H1 (cell line): Measurements from ENCODE around the gene DDA1. TPM values are rescaled to one million over a fixed set of nuclear protein-coding genes. Genes with fewer than 3 reads are reported as not detected.

Experiments used
- CTCF ChIA-PET: fragments of 300-600 bp; sonication (Branson Sonifier 250); formaldehyde crosslinking; loops from one replicate; lab custom pipeline; 2021; ENCODE audit not compliant: partially characterized antibody; lab: Charles Lee
- POLR2A ChIA-PET: fragments of 300-600 bp; sonication (Branson Sonifier 250); formaldehyde crosslinking; loops from one replicate; lab custom pipeline; 2021; ENCODE audit warnings: inconsistent platforms; ENCODE audit not compliant: partially characterized antibody; lab: Charles Lee
- DNase-seq, 2 experiments: peaks; one replicate each; pipeline versions ENCODE4 v3.0.0 to v3.0.0-alpha.2; 2010 to 2022; ENCODE audit warnings: low spot score in 2 of 2, low read depth in 1 of 2, mixed read lengths in 1 of 2
- FAIRE-seq: peaks from 2 replicates; lab custom pipeline; 2011; peaks lifted over from hg19 to GRCh38; lab: Jason Lieb, UNC
- H2AFZ ChIP-seq: 2 replicates; pipeline ENCODE4 v1.8.1; 2012; ENCODE audit warnings: low read length, inconsistent platforms
- H2AK5ac ChIP-seq: 2 replicates; pipeline ENCODE4 v1.6.1; 2013; ENCODE audit warnings: low read depth, low read length
- H2BK120ac ChIP-seq: replicated peaks from 2 replicates; pipeline ENCODE3; 2013; ENCODE audit warnings: low read depth, low read length, inconsistent platforms
- H2BK12ac ChIP-seq: 2 replicates; pipeline ENCODE4 v1.6.1; 2013; ENCODE audit warnings: low read depth, low read length
- H2BK15ac ChIP-seq: 2 replicates; pipeline ENCODE4 v1.6.1; 2013; ENCODE audit warnings: low read length
- H2BK20ac ChIP-seq: 2 replicates; pipeline ENCODE4 v1.6.1; 2013; ENCODE audit warnings: low read length
- H2BK5ac ChIP-seq: 2 replicates; pipeline ENCODE4 v1.6.1; 2013; ENCODE audit warnings: low read depth, low read length
- H3K14ac ChIP-seq: 2 replicates; pipeline ENCODE4 v1.6.1; 2013; ENCODE audit warnings: inconsistent platforms; ENCODE audit not compliant: insufficient read length
- H3K18ac ChIP-seq: 2 replicates; pipeline ENCODE4 v1.6.1; 2013; ENCODE audit warnings: low read length; ENCODE audit errors: extremely low read depth
- H3K23ac ChIP-seq: 2 replicates; pipeline ENCODE4 v1.6.1; 2013; ENCODE audit warnings: inconsistent platforms; ENCODE audit not compliant: insufficient read length
- H3K23me2 ChIP-seq: 2 replicates; pipeline ENCODE4 v1.6.1; 2013; ENCODE audit warnings: low read depth, low read length
- H3K27ac ChIP-seq: 2 replicates; pipeline ENCODE4 v1.6.1; 2011; ENCODE audit warnings: low read depth, low read length, inconsistent platforms
- H3K27me3 ChIP-seq, 4 experiments: replicated peaks in 1 of 4; 1 replicate in 1 of 4; 2 replicates in 3 of 4; pipeline versions ENCODE4 v1.6.1 to v1.8.1; 2011 to 2013; ENCODE audit warnings: low read length in 3 of 4, mild to moderate bottlenecking in 3 of 4, inconsistent platforms in 2 of 4, mixed read lengths in 2 of 4, moderate library complexity in 1 of 4; ENCODE audit not compliant: control insufficient read depth in 3 of 4, insufficient read depth in 3 of 4; ENCODE audit errors: extremely low read depth in 1 of 4
- H3K36me3 ChIP-seq, 4 experiments: 2 replicates each; pipeline versions ENCODE4 v1.6.1 to v1.8.1; 2011 to 2013; ENCODE audit warnings: mild to moderate bottlenecking in 4 of 4, low read length in 3 of 4, moderate library complexity in 2 of 4, control low read depth in 1 of 4, inconsistent platforms in 1 of 4; ENCODE audit not compliant: insufficient read depth in 4 of 4, control insufficient read depth in 2 of 4
- H3K4ac ChIP-seq: replicated peaks from 2 replicates; pipeline ENCODE3; 2013; ENCODE audit warnings: low read length, low read depth, mixed read lengths, inconsistent platforms; ENCODE audit not compliant: insufficient read length
- H3K4me1 ChIP-seq, 4 experiments: replicated peaks in 1 of 4; 1 replicate in 1 of 4; 2 replicates in 3 of 4; pipeline versions ENCODE4 v1.6.1 to v1.8.1; 2011 to 2013; ENCODE audit warnings: low read length in 3 of 4, inconsistent platforms in 2 of 4, mixed read lengths in 1 of 4; ENCODE audit not compliant: insufficient read depth in 4 of 4, control insufficient read depth in 3 of 4
- H3K4me2 ChIP-seq, 2 experiments: 2 replicates each; pipeline versions ENCODE4 v1.6.1 to v1.8.1; 2011 to 2013; ENCODE audit warnings: low read depth in 2 of 2, low read length in 2 of 2, control low read depth in 1 of 2, inconsistent platforms in 1 of 2, mild to moderate bottlenecking in 1 of 2; ENCODE audit not compliant: insufficient read depth in 1 of 2
- H3K4me3 ChIP-seq, 4 experiments: fragments of 200-600, 300-600 bp in 1 of 4; sonication (generic), shearing (Covaris generic), sonication (Bioruptor Twin) in 1 of 4; 2 replicates each; pipeline versions ENCODE4 v1.5.1 to v1.8.1; 2011 to 2016; ENCODE audit warnings: low read length in 4 of 4, low read depth in 3 of 4, control low read depth in 2 of 4, inconsistent platforms in 2 of 4, mild to moderate bottlenecking in 2 of 4, mixed read lengths in 1 of 4, moderate library complexity in 1 of 4; ENCODE audit not compliant: insufficient read depth in 2 of 4; ENCODE audit errors: extremely low read depth in 1 of 4
- H3K56ac ChIP-seq: replicated peaks from 2 replicates; pipeline ENCODE3; 2013; ENCODE audit warnings: low read depth, mild to moderate bottlenecking, mixed read lengths, low read length, inconsistent platforms; ENCODE audit not compliant: insufficient read length
- H3K79me1 ChIP-seq: 2 replicates; pipeline ENCODE4 v1.6.1; 2013; ENCODE audit warnings: low read depth, low read length, control low read depth
- H3K79me2 ChIP-seq, 2 experiments: 2 replicates each; pipeline versions ENCODE4 v1.6.1 to v1.8.1; 2012 to 2013; ENCODE audit warnings: low read length in 2 of 2, mild to moderate bottlenecking in 2 of 2, inconsistent platforms in 1 of 2; ENCODE audit not compliant: insufficient read depth in 2 of 2, control insufficient read depth in 1 of 2
- H3K9ac ChIP-seq, 4 experiments: replicated peaks in 1 of 4; 1 replicate in 1 of 4; 2 replicates in 3 of 4; pipeline versions ENCODE4 v1.6.1 to v1.8.1; 2011 to 2013; ENCODE audit warnings: low read depth in 3 of 4, low read length in 3 of 4, control low read depth in 2 of 4, mild to moderate bottlenecking in 2 of 4, moderate library complexity in 2 of 4, inconsistent platforms in 1 of 4; ENCODE audit errors: extremely low read depth in 1 of 4
- H3K9me3 ChIP-seq, 2 experiments: 2 replicates each; pipeline versions ENCODE4 v1.6.1 to v1.8.1; 2012 to 2013; ENCODE audit warnings: mild to moderate bottlenecking in 2 of 2, moderate library complexity in 2 of 2, control low read depth in 1 of 2, inconsistent platforms in 1 of 2, low read depth in 1 of 2, low read length in 1 of 2, mixed read lengths in 1 of 2; ENCODE audit not compliant: insufficient read depth in 2 of 2
- H4K20me1 ChIP-seq, 2 experiments: replicated peaks in 1 of 2; 2 replicates each; pipeline versions ENCODE3 to v1.8.1; 2011 to 2013; ENCODE audit warnings: inconsistent platforms in 2 of 2, low read length in 2 of 2, mild to moderate bottlenecking in 1 of 2; ENCODE audit not compliant: insufficient read depth in 2 of 2, control insufficient read depth in 1 of 2
- H4K5ac ChIP-seq: 2 replicates; pipeline ENCODE4 v1.6.1; 2013; ENCODE audit warnings: low read length, low read depth, mixed read lengths, inconsistent platforms; ENCODE audit not compliant: insufficient read length
- H4K8ac ChIP-seq: 2 replicates; pipeline ENCODE4 v1.8.0; 2013; ENCODE audit warnings: mild to moderate bottlenecking, moderate library complexity, low read length, inconsistent platforms; ENCODE audit not compliant: insufficient read depth; ENCODE audit errors: extremely low read depth
- H4K91ac ChIP-seq: replicated peaks from 2 replicates; pipeline ENCODE3; 2013; ENCODE audit warnings: low read length, mixed read lengths, inconsistent platforms; ENCODE audit not compliant: insufficient read length
- NRF1 ChIP-seq: IDR thresholded peaks from 2 replicates; pipeline ENCODE4 v1.6.1; 2011; ENCODE audit warnings: mild to moderate bottlenecking, low read depth, low read length, improper control_type of control experiment
- POLR2A ChIP-seq, 2 experiments: IDR thresholded peaks; 1 replicate in 1 of 2; 2 replicates in 1 of 2; pipeline ENCODE4 v1.6.1; 2011; ENCODE audit warnings: low read depth in 2 of 2, low read length in 2 of 2, mild to moderate bottlenecking in 2 of 2; ENCODE audit errors: control extremely low read depth in 1 of 2
- RAD21 ChIP-seq, 2 experiments: IDR thresholded peaks in 1 of 2; conservative IDR thresholded peaks in 1 of 2; 2 replicates each; pipeline ENCODE4 v1.6.1; 2011; ENCODE audit warnings: low read depth in 2 of 2, low read length in 2 of 2, improper control_type of control experiment in 1 of 2, inconsistent platforms in 1 of 2, mild to moderate bottlenecking in 1 of 2, moderate library complexity in 1 of 2
- RXRA ChIP-seq: IDR thresholded peaks from 2 replicates; pipeline ENCODE4 v1.6.1; 2011; ENCODE audit warnings: low read depth, mild to moderate bottlenecking, low read length, moderate library complexity; ENCODE audit not compliant: insufficient read depth
- SP2 ChIP-seq: IDR thresholded peaks from 2 replicates; pipeline ENCODE4 v1.6.1; 2012; ENCODE audit warnings: mild to moderate bottlenecking, low read length, inconsistent platforms
- WGBS, 2 experiments: shearing (Covaris generic) in 1 of 2; methylation state at CpG; one replicate each; pipeline versions ENCODE4 v1.1.6 to v1.1.7; 2013 to 2015; ENCODE audit warnings: low lambda C conversion rate in 2 of 2, mixed read lengths in 2 of 2, inconsistent platforms in 1 of 2, low coverage in 1 of 2, missing lambda C conversion rate in 1 of 2; ENCODE audit not compliant: insufficient replicate concordance in 2 of 2, insufficient coverage in 1 of 2, insufficient read length in 1 of 2; ENCODE audit errors: extremely low coverage in 1 of 2, missing lambda C conversion rate in 1 of 2; 5-methylcytosine and 5-hydroxymethylcytosine counted together
- polyA plus RNA-seq, 7 experiments: library from polyadenylated mRNA; depleted of rRNA in 3 of 7; stranded (reverse) in 5 of 7; unstranded in 2 of 7; fragments of >200 nt in 5 of 7; fragments of 200-250 nt in 2 of 7; gene quantifications; 1 replicate in 5 of 7; 2 replicates in 1 of 7; 4 replicates in 1 of 7; pipeline versions ENCODE4 v1.2.1 to v1.2.3, GENCODE V29; 2011 to 2013; ENCODE audit warnings: missing spikeins in 2 of 7, mixed read lengths in 2 of 7
- total RNA-seq: library from RNA; stranded (reverse); fragmentation: NEBNext Ultra II Directional; extraction: Animal tissue kit (Norgen Biotek cat#: 25700); gene quantifications from 2 replicates; pipeline ENCODE4 v1.2.1, GENCODE V29; 2021

The DDA1 gene
- total and polyA plus RNA-seq, 2 of the 8 experiments (the other 6 are each of a cell fraction or from before 2014, with no cell fraction given): 29.2 to 34.5 TPM

- Histone ChIP-seq H3K14ac (no peak overlapping the region), H2BK120ac (no peak overlapping the region), H3K9me3 (peaks cover 0 to 3% of the 10 kb centered on the region in 2 experiments; a peak in 1 of 4 replicates), H3K79me2 (peaks cover 0 to 6% of the 10 kb centered on the region in 2 experiments; a peak in 1 of 4 replicates), H3K23ac (no peak overlapping the region), H2BK15ac (no peak overlapping the region), H2BK12ac (no peak overlapping the region), H2AFZ (no peak overlapping the region), H3K56ac (no peak overlapping the region), H2BK20ac (no peak overlapping the region), H3K9ac (no peak overlapping the region), H3K27ac (no peak overlapping the region), H4K5ac (no peak overlapping the region), H2BK5ac (no peak overlapping the region), H3K36me3 (peaks cover 0 to 19% (median 8%) of the 10 kb centered on the region in 4 experiments; a peak in 5 of 8 replicates), H3K27me3 (no peaks in the 10 kb centered on the region), H4K8ac (no peak overlapping the region), H3K18ac (no peak overlapping the region), H2AK5ac (no peak overlapping the region), H4K20me1 (peaks cover 1 to 15% of the 10 kb centered on the region in 2 experiments), H3K4me2 (no peak overlapping the region), H3K4ac (no peak overlapping the region), H4K91ac (no peak overlapping the region), H3K4me3 (no peak overlapping the region), H3K4me1 (peaks cover 1 to 6% (median 5%) of the 10 kb centered on the region in 4 experiments; a peak in 6 of 7 replicates), H3K79me1 (peaks cover 11% of the 10 kb centered on the region), H3K23me2 (peaks cover 5% of the 10 kb centered on the region; the same call in 1 of the 2 replicates)
- FAIRE-seq (no peak), DNase-seq (no peak)
- 92% methylated on average over 6 of the region's 6 CpGs; no CpG with 5 or more reads in 1 of the 2 experiments for WGBS, 2 experiments
- TF ChIP-seq POLR2A (IDR thresholded peaks at IDR 0.05; ENCODE audit: control extremely low read depth in 1 of 2, low read depth in 2 of 2, low read length in 2 of 2) (no peak), SP2 (no peak), RXRA (no peak), NRF1 (no peak), RAD21 (IDR thresholded peaks at IDR 0.05 in 1 of 2, conservative IDR thresholded peaks at IDR 0.05 in 1 of 2; ENCODE audit: low read depth in 2 of 2, low read length in 2 of 2) (no peak)
- POLR2A ChIA-PET: interaction anchor here (1.8 kb wide), 1 partner anchor 24 kb away, joined by 5 read pairs; no protein-coding TSS in a partner anchor
- CTCF ChIA-PET: interaction anchor here (0.6 to 2.0 kb wide), 6 partner anchors 9 to 531 kb away, joined by 3 to 12 read pairs (median 4); partner anchors contain the start of genes DDA1 and MRPL34
Measured at GRCh38 chr19:17296976-17297375, 12.4 kb upstream of the DDA1 start.
